ENCODE measurements around the gene HINFP. TPM values are rescaled to one million over a fixed set of nuclear protein-coding genes. Genes with fewer than 3 reads are reported as not detected.
A peak's percentile ranks its signal among the peaks of the same experiment; 100 is the strongest.

Gene HINFP
- total and polyA plus RNA-seq, 2 of the 8 experiments (the other 6 are each of a cell fraction or from before 2014, with no cell fraction given): 35.0 to 37.3 TPM

DNA sequence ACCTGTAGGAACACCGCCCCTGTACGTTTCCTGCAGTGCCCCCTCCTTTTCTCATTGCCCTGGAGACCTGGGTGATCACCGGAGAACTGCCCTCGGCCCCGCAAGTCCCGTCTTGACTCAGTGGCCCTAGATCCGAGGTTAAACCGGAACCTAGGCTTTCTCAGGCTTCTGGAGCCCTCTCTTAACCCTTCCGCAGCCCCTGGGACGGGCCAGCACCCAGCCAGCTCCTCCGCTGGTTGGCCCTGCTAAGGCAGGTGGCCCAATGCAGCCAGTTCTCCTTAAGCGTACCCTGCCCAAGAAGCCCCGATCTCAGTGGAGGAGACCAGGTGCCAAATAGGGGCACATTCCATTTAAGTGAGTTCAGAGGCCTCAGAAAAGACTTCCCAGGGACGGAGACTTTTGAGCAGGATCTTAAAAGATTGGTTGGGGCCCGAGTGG, 47.9 kb downstream of the HINFP start (continued):
- TF ChIP-seq SUZ12 (IDR thresholded peaks at IDR 0.05; ENCODE audit: low read length): no peak
- TF ChIP-seq, protein P1, sequence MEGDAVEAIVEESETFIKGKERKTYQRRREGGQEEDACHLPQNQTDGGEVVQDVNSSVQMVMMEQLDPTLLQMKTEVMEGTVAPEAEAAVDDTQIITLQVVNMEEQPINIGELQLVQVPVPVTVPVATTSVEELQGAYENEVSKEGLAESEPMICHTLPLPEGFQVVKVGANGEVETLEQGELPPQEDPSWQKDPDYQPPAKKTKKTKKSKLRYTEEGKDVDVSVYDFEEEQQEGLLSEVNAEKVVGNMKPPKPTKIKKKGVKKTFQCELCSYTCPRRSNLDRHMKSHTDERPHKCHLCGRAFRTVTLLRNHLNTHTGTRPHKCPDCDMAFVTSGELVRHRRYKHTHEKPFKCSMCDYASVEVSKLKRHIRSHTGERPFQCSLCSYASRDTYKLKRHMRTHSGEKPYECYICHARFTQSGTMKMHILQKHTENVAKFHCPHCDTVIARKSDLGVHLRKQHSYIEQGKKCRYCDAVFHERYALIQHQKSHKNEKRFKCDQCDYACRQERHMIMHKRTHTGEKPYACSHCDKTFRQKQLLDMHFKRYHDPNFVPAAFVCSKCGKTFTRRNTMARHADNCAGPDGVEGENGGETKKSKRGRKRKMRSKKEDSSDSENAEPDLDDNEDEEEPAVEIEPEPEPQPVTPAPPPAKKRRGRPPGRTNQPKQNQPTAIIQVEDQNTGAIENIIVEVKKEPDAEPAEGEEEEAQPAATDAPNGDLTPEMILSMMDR (IDR thresholded peaks at IDR 0.05; ENCODE audit: control extremely low read depth in 1 of 3, insufficient read depth in 1 of 3, low read depth in 1 of 3, low read length in 3 of 3): no peak
- peak; percentile 37; the same call in 1 of the 2 replicates for TF ChIP-seq JUN (IDR thresholded peaks at IDR 0.05; ENCODE audit: low read depth, low read length)
- peak; percentile 65 for TF ChIP-seq TBP (IDR thresholded peaks at IDR 0.05; ENCODE audit: low read depth, low read length)
- TF ChIP-seq TAF7 (optimal IDR thresholded peaks at IDR 0.05; ENCODE audit: borderline replicate concordance, low read depth, low read length): peak; percentile 60
- TF ChIP-seq YY1 (IDR thresholded peaks at IDR 0.05; ENCODE audit: low read depth, low read length): no peak
- no peak for TF ChIP-seq BCL11A (IDR thresholded peaks at IDR 0.05; ENCODE audit: low read depth in 2 of 2, low read length in 2 of 2)
- TF ChIP-seq KDM5A (IDR thresholded peaks at IDR 0.05; ENCODE audit: low read length): no peak
- TF ChIP-seq ASH2L (IDR thresholded peaks at IDR 0.05; ENCODE audit: low read length): peak; percentile 36
- TF ChIP-seq SP1 (IDR thresholded peaks at IDR 0.05; ENCODE audit: low read depth, low read length): no peak
- peak; percentile 51 for TF ChIP-seq KDM4A (IDR thresholded peaks at IDR 0.05; ENCODE audit: low read depth, low read length, severe bottlenecking)
- TF ChIP-seq HDAC6 (IDR thresholded peaks at IDR 0.05; ENCODE audit: low read depth, low read length): no peak
- TF ChIP-seq JUND (IDR thresholded peaks at IDR 0.05; ENCODE audit: low read length): peak; percentile 63
- no peak for TF ChIP-seq MAFK (IDR thresholded peaks at IDR 0.05; ENCODE audit: low read depth, low read length)
- peak; percentile 33 for TF ChIP-seq SRF (IDR thresholded peaks at IDR 0.05; ENCODE audit: low read depth, low read length)
- no peak for TF ChIP-seq HDAC2 (IDR thresholded peaks at IDR 0.05; ENCODE audit: borderline replicate concordance in 1 of 2, low read depth in 2 of 2, low read length in 2 of 2)
- no peak for TF ChIP-seq TEAD4 (IDR thresholded peaks at IDR 0.05; ENCODE audit: low read depth, low read length)

All from H1 (cell line).